OCI-LY3 (cell line): ENCODE data around the gene IPO4.

Source experiments
- H2AFZ ChIP-seq: fragments of 200-600, 300-600 bp; shearing (Covaris generic); 2 replicates; pipeline ENCODE4 v1.6.0; 2014; ENCODE audit warnings: antibody characterized with exemption, low read depth, low read length
- H3K27ac ChIP-seq: fragments of 200-600, 300-600 bp; sonication (generic); 2 replicates; pipeline ENCODE4 v1.5.1; 2014; ENCODE audit warnings: mild to moderate bottlenecking, low read length, moderate library complexity, mixed read lengths
- H3K27me3 ChIP-seq: fragments of 200-600, 300-600 bp; sonication (generic); 2 replicates; pipeline ENCODE4 v1.6.1; 2014; ENCODE audit warnings: low read depth, low read length, mixed read lengths
- H3K36me3 ChIP-seq: fragments of 200-600, 300-600 bp; sonication (generic); replicated peaks from 2 replicates; pipeline ENCODE3; 2014; ENCODE audit warnings: low read depth, low read length, mixed read lengths
- H3K4me1 ChIP-seq: fragments of 300-600, 200-600 bp; sonication (generic); 2 replicates; pipeline ENCODE4 v1.6.1; 2014; ENCODE audit warnings: low read length, mixed read lengths
- H3K4me2 ChIP-seq: fragments of 200-600, 300-600 bp; sonication (generic); 2 replicates; pipeline ENCODE4 v1.6.1; 2014; ENCODE audit warnings: low read length, mixed read lengths
- H3K4me3 ChIP-seq: fragments of 300-600, 200-600 bp; sonication (generic); 2 replicates; pipeline ENCODE4 v1.5.1; 2014; ENCODE audit warnings: antibody characterized with exemption, mild to moderate bottlenecking, low read length, moderate library complexity
- H3K79me2 ChIP-seq: fragments of 300-600, 200-600 bp; shearing (Covaris generic); 2 replicates; pipeline ENCODE4 v1.6.1; 2014; ENCODE audit warnings: mild to moderate bottlenecking, low read length, mixed read lengths
- H3K9ac ChIP-seq: fragments of 300-600, 200-600 bp; shearing (Covaris generic); 2 replicates; pipeline ENCODE4 v1.6.0; 2014; ENCODE audit warnings: mild to moderate bottlenecking, low read length, moderate library complexity
- H3K9me3 ChIP-seq: fragments of 200-600, 300-600 bp; shearing (Covaris generic); 2 replicates; pipeline ENCODE4 v1.6.1; 2014; ENCODE audit warnings: low read length, mixed read lengths; ENCODE audit not compliant: insufficient read depth
- H4K20me1 ChIP-seq: fragments of 200-600, 300-600 bp; sonication (generic); 2 replicates; pipeline ENCODE4 v1.6.1; 2016; ENCODE audit warnings: low read length, mixed read lengths; ENCODE audit not compliant: insufficient read depth
- CTCF ChIP-seq: fragments of 200-600, 300-600 bp; sonication (generic); IDR thresholded peaks from 2 replicates; pipeline ENCODE4 v1.5.1; 2014; ENCODE audit warnings: antibody characterized with exemption, low read length, low read depth
- EZH2phosphoT487 ChIP-seq: fragments of 200-600 bp; shearing (Covaris generic); IDR thresholded peaks from 2 replicates; pipeline ENCODE4 v1.6.1; 2018; ENCODE audit warnings: antibody characterized with exemption, mixed run types, low read depth

The IPO4 gene

DNA sequence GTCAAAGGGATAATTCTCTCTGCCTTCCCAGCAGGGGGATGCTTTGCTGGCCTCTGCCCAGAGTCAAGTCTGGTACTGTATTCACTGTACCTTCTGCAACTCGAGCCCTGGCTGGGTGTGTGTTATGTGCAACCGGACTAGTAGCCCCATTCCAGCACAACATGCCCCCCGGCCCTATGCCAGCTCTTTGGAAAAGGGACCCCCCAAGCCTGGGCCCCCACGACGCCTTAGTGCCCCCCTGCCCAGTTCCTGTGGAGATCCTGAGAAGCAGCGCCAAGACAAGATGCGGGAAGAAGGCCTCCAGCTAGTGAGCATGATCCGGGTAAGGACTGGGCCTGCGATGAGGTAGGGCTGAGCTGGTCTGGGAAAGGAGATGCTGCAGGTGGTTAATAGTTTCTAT is 38.0 kb downstream of the IPO4 start:
- 0 out of 2 replicates have a peak, but pooled peaks cover 2% of the 10 kb centered on the region for H4K20me1 ChIP-seq
- H3K79me2 ChIP-seq, result peaks cover 30% of the 10 kb centered on the region
- H3K4me3 ChIP-seq, result no peak overlapping the region
- no peak overlapping the region for H3K4me2 ChIP-seq
- H3K36me3 ChIP-seq, result peaks cover 41% of the 10 kb centered on the region
- H3K9me3 ChIP-seq, result no peaks in the 10 kb centered on the region
- H3K4me1 ChIP-seq, result peaks cover 10% of the 10 kb centered on the region
- no peak overlapping the region for H2AFZ ChIP-seq
- no peaks in the 10 kb centered on the region for H3K27me3 ChIP-seq
- no peak for TF ChIP-seq EZH2phosphoT487
- TF ChIP-seq CTCF, result no peak
- no peak overlapping the region for H3K27ac ChIP-seq
- no peak overlapping the region for H3K9ac ChIP-seq

- peaks cover 39% of the 10 kb centered on the region for H3K36me3 ChIP-seq
- H4K20me1 ChIP-seq, result 0 out of 2 replicates have a peak, but pooled peaks cover 2% of the 10 kb centered on the region
These were observed 38.6 kb downstream of the IPO4 start for GRCh38 chr14:24150061-24150460.

DNA sequence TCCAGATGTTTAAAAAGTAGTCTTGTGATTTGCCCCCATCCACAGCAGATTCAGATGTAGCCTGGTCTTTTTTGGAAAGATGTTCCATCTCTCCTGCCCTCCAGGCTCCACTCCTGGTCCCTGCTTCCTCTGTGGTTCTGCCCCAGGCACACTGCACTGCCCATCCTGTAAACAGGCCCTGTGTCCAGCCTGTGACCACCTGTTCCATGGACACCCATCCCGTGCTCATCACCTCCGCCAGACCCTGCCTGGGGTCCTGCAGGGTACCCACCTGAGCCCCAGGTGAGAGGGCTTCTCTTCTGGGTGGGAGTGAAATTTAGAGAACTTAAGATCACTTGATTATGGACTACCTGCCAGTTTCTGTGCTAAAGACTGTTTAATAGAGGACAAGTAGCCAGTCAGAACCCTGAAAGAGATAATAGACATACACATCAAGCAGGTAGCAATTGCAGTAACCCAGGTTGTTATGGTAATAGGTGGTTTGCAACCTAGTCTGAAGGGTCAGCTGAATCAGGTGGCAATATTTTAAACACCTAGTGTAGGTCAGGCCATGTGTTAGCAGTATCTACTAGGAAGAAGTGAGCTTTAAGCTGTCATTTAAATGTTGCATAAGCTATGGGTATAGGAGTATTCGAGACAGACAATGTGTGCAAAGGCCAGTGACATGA is 39.2 kb downstream of the IPO4 start:
- TF ChIP-seq EZH2phosphoT487 (no peak), CTCF (no peak)
- Histone ChIP-seq H3K79me2 (peaks cover 41% of the 10 kb centered on the region), H3K4me2 (no peak overlapping the region)

More at GRCh38 chr14:24150061-24150460, 38.6 kb downstream of the IPO4 start:
- H3K4me3 ChIP-seq, result no peak overlapping the region
- peaks cover 14% of the 10 kb centered on the region for H3K4me1 ChIP-seq
- TF ChIP-seq CTCF (no peak), EZH2phosphoT487 (no peak)
- no peaks in the 10 kb centered on the region for H3K9me3 ChIP-seq
- no peak overlapping the region for H2AFZ ChIP-seq
- H3K79me2 ChIP-seq, result peaks cover 35% of the 10 kb centered on the region
- H3K27me3 ChIP-seq, result no peaks in the 10 kb centered on the region
- no peak overlapping the region for H3K4me2 ChIP-seq
- H3K9ac ChIP-seq, result no peak overlapping the region
- H3K27ac ChIP-seq, result no peak overlapping the region

DNA sequence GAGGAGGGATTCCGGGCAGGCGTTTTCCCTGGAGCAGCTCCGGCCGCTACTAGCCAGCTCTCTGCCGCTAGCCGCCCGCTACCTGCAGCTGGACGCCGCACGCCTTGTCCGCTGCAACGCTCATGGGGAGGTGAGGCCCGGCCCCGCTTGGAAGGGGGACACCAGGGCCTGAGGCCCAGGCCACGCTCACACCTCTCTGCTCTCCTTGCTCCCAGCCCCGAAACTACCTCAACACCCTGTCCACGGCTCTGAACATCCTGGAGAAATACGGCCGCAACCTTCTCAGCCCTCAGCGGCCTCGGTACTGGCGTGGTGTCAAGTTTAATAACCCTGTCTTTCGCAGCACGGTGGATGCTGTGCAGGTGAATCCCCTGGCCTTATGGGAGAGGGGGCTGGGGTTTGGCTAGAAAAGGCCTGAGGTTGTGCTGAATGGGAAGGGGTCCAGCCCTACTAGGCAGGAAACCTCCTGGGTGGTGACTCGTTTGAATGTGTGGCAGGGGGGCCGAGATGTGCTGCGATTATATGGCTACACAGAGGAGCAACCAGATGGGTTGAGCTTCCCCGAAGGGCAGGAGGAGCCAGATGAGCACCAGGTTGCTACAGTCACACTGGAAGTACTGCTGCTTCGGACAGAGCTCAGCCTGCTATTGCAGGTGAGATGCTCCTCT is 40.7 kb downstream of the IPO4 start:
- H2AFZ ChIP-seq, result no peak overlapping the region
- H3K4me2 ChIP-seq, result peak overlapping the region; percentile 94
- H3K27me3 ChIP-seq, result no peaks in the 10 kb centered on the region
- no peaks in the 10 kb centered on the region for H3K9me3 ChIP-seq
- H3K9ac ChIP-seq, result peak overlapping the region; percentile 75
- no peak for TF ChIP-seq EZH2phosphoT487
- no peak for TF ChIP-seq CTCF
- H3K79me2 ChIP-seq, result peaks cover 41% of the 10 kb centered on the region
- H3K4me1 ChIP-seq, result peaks cover 20% of the 10 kb centered on the region
- peak overlapping the region; percentile 46 for H3K27ac ChIP-seq
- H4K20me1 ChIP-seq, result 0 out of 2 replicates have a peak, but pooled peaks cover 2% of the 10 kb centered on the region
- peak overlapping the region; percentile 78 for H3K4me3 ChIP-seq
- H3K36me3 ChIP-seq, result peaks cover 40% of the 10 kb centered on the region

More for the DNA sequence above, 39.2 kb downstream of the IPO4 start:
- Histone ChIP-seq H3K36me3 (peaks cover 37% of the 10 kb centered on the region), H3K4me1 (peaks cover 19% of the 10 kb centered on the region), H3K9ac (no peak overlapping the region), H3K27me3 (no peaks in the 10 kb centered on the region), H3K9me3 (no peaks in the 10 kb centered on the region), H2AFZ (no peak overlapping the region), H4K20me1 (0 out of 2 replicates have a peak, but pooled peaks cover 2% of the 10 kb centered on the region), H3K27ac (no peak overlapping the region), H3K4me3 (no peak overlapping the region)
